Adrenal gland (tissue), 12 donors: ENCODE measurements around the gene OS9. TPM values are rescaled to one million over a fixed set of nuclear protein-coding genes. Genes with fewer than 3 reads are reported as not detected.

Source experiments
- DNase-seq, 7 donors: peaks; one replicate each; pipeline ENCODE4 v3.0.0-alpha.2; 2019 to 2020
- H3K27ac ChIP-seq, 5 donors: fragments of 200-600 bp; sonication (generic) in 4 of 5; 1 replicate in 3 of 5; 2 replicates in 2 of 5; pipeline versions ENCODE4 v1.5.1 to v1.8.0; 2016 to 2020; ENCODE audit warnings: mild to moderate bottlenecking in 1 of 5
- H3K27me3 ChIP-seq: fragments of 200-600 bp; 2 replicates; pipeline ENCODE4 v1.8.0; 2021
- H3K36me3 ChIP-seq, 2 donors: fragments of 200-600 bp; replicated peaks in 1 of 2; 1 replicate in 1 of 2; 2 replicates in 1 of 2; pipeline versions ENCODE4 v1.5.1 to v1.8.0; 2018 to 2022
- H3K4me1 ChIP-seq, 2 donors: fragments of 200-600 bp; replicated peaks in 1 of 2; 1 replicate in 1 of 2; 2 replicates in 1 of 2; pipeline versions ENCODE4 v1.5.1 to v1.8.0; 2018 to 2021
- H3K4me3 ChIP-seq, 4 donors: fragments of 200-600 bp; sonication (generic) in 3 of 4; one replicate each; pipeline ENCODE4 v1.5.1; 2016 to 2018
- H3K9me3 ChIP-seq, 3 donors: fragments of 200-600 bp; sonication (generic) in 1 of 3; replicated peaks in 1 of 3; 1 replicate in 2 of 3; 2 replicates in 1 of 3; pipeline versions ENCODE4 v1.5.1 to v1.8.0; 2016 to 2021
- CTCF ChIP-seq, 6 experiments: fragments of 450-650 bp in 4 of 6; fragments of 200-600 bp in 2 of 6; sonication (generic) in 1 of 6; IDR thresholded peaks; 1 replicate in 5 of 6; 2 replicates in 1 of 6; pipeline versions ENCODE4 v1.5.1 to v1.8.0; 2016 to 2021; ENCODE audit warnings: antibody characterized with exemption in 6 of 6, mild to moderate bottlenecking in 2 of 6, moderate library complexity in 1 of 6
- POLR2A ChIP-seq, 2 donors: fragments of 450-650 bp; IDR thresholded peaks; one replicate each; pipeline ENCODE4 v1.6.1; 2017; ENCODE audit warnings: antibody characterized with exemption in 2 of 2, mild to moderate bottlenecking in 2 of 2, moderate library complexity in 1 of 2
- WGBS, 4 donors: extraction: QIAGEN DNeasy Blood & Tissue Kit in 2 of 4; methylation state at CpG; one replicate each; pipeline versions ENCODE4 v1.1.5 to v1.1.7; 2013 to 2017; 5-methylcytosine and 5-hydroxymethylcytosine counted together
- intact Hi-C, 2 donors: fragments of 100-400 bp; cut with DNase I; formaldehyde crosslinking; loops; one replicate each; pipeline versions ENCODE4 v1.14.1 to v1.15.0; 2022 to 2023
- polyA plus RNA-seq, 3 donors: library from polyadenylated mRNA; stranded (reverse); fragments of 200-250 nt in 2 of 3; fragments of 350-450 nt in 1 of 3; fragmentation: Illumina TruSeq in 1 of 3; extraction: RNeasy Lipid Tissue Mini Kit (QIAGEN cat#74804) in 1 of 3; gene quantifications; one replicate each; pipeline ENCODE4 v1.2.3, GENCODE V29; 2013 to 2014
- total RNA-seq, 9 donors: library from RNA; depleted of rRNA in 4 of 9; stranded (reverse); fragments of >200 nt in 4 of 9; fragments of 120-200 nt in 1 of 9; fragmentation: NEBNext Ultra II Directional in 1 of 9; extraction: Animal tissue kit (Norgen Biotek cat#: 25700) in 1 of 9; gene quantifications; one replicate each; pipeline versions ENCODE4 v1.1.0 to v1.2.4, GENCODE V29; 2013 to 2023
- donor health status: healthy with polysubstance abuse.
- donor health status: Bipolar disorder and iron deficiency.
- donor health status: DM: yes; HTN: yes; CAD: no.
- donor health status: DM: no; HTN: no; CAD: no.
- donor health status: DM: no; HTN: no; CAD: no.
- donor health status: DM: yes; HTN: yes; CAD: no.

OS9 gene
- total and polyA plus RNA-seq, 12 donors: 155 to 428 (median 272) TPM

- intact Hi-C loops: no loop called here
- 79 to 86% (median 84%) methylated on average over 14 to 15 of the region's 15 CpGs for WGBS, 4 donors
- H3K4me3 ChIP-seq: peak overlapping the region in 2 of 4 donors; percentile 65 to 70
- H3K27ac ChIP-seq: peak overlapping the region in 4 of 5 donors; percentile 73 to 98 (median 94)
- peaks cover 9 to 33% of the 10 kb centered on the region in 2 donors for H3K4me1 ChIP-seq
- no peak for DNase-seq
- H3K9me3 ChIP-seq: no peaks in the 10 kb centered on the region
- TF ChIP-seq CTCF (IDR thresholded peaks at IDR 0.05) (no peak), POLR2A (IDR thresholded peaks at IDR 0.05) (no peak)
- no peaks in the 10 kb centered on the region for H3K27me3 ChIP-seq
- peaks cover 0 to 45% of the 10 kb centered on the region in 2 donors for H3K36me3 ChIP-seq
Measured at GRCh38 chr12:57750561-57751431, 56.9 kb downstream of the OS9 start.

DNA sequence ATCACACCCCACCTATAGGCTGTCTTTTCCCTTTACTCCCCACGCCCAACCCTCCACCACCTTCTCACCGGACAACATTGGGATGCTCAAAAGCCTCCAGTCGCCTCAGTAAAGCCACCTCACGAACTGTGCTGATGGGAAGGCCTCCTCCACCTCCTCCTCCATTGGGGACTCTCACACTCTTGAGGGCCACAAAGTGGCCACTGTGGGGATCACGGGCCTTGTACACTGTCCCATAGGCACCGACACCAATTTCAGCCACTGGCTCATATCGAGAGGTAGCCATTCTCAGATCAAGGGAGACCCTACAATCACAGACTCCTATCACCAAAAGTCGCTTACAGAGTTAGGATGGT lies 57.5 kb downstream of the OS9 start:
- peaks cover 8 to 33% of the 10 kb centered on the region in 2 donors for H3K4me1 ChIP-seq
- no peaks in the 10 kb centered on the region for H3K27me3 ChIP-seq
- TF ChIP-seq CTCF (IDR thresholded peaks at IDR 0.05) (no peak), POLR2A (IDR thresholded peaks at IDR 0.05) (no peak)
- peak overlapping the region; percentile 30 to 81 (median 68) for H3K4me3 ChIP-seq
- no peaks in the 10 kb centered on the region for H3K9me3 ChIP-seq
- H3K27ac ChIP-seq: peak overlapping the region; percentile 73 to 98 (median 94)
- peaks cover 0 to 43% of the 10 kb centered on the region in 2 donors for H3K36me3 ChIP-seq
- intact Hi-C loops: no loop called here
- no peak for DNase-seq
- WGBS, 4 donors: 8 to 10% (median 9%) methylated on average over 8 of the region's 8 CpGs

DNA sequence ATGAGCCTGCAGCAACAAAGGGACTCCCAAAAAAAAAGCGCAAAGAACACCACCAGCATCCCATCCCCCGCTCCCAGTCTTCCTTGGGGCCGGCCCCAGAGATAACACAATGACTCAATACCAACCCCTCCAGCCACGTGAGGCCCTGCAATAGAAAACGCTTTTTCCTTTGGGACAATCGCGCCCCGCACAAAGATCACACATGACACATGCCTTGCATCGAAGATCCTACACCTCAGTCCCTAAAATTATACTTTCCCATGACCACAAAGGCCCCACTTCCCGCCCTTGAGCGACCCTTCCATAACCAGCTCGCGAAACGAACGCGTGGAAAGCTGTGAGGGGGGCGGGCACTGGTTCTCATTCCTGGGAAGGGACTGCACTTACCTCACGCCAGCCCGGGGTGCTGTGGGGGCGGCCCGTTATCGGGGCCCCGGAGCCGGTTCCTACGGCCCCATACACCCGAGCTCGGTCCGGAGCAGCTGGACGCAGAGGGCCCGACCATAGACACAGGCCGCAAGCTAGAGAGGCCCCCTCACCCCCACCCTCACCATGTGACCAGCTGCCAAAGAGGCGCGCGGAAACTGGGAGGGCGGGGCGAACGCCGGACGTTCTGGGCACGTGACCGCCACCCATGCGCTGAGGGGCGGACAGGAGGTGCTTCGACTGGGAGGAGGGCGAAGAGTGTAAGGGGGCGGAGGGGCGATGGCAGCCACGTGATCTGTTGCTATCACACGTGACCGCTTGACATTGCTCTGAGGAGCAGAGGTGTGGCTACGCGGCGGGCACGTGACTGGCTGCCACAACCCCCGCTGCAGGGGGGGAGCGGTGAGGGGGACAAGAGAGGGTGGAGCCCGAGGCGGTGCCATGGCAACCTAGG lies 58.1 kb downstream of the OS9 start, which contains the start of gene CDK4:
Gene CDK4 (minus strand): TSS at position 523 of the 880 bp plus-strand sequence. CDS start 593 bp downstream, outside the sequence.
- Histone ChIP-seq H3K36me3 (peaks cover 0 to 37% of the 10 kb centered on the region in 2 donors), H3K4me3 (peak within 1 kb of the TSS; percentile 30 to 81 (median 68)), H3K4me1 (peaks cover 8 to 33% of the 10 kb centered on the region in 2 donors), H3K27ac (peak within 1 kb of the TSS; percentile 73 to 98 (median 94)), H3K27me3 (no peaks in the 10 kb centered on the region), H3K9me3 (no peaks in the 10 kb centered on the region)
- DNase-seq: peak; percentile 99 to 100 (median 100)
- intact Hi-C loops: no loop called here
- WGBS, 4 donors: 0 to 4% (median 0%) methylated on average over 19 to 58 of the region's 58 CpGs
- TF ChIP-seq POLR2A (IDR thresholded peaks at IDR 0.05) (peak; percentile 82 to 93), CTCF (IDR thresholded peaks at IDR 0.05) (no peak)

DNA sequence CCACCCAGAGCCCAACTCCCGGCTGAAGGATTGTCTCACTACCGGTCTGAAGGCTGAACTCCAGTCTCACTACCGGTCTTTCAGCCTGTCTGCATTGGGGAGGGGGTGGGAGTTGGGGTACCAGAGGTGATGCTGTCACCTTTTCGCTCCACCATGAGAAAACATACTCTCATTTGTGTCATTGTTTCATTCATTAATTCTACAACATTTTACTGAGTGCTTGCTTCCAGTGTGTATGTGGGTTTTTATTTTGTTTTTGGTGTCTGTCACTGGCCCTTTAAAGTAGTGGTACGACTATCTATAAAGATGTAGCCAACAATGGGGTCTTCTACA lies 58.7 kb downstream of the OS9 start:
- intact Hi-C loops: no loop called here
- H3K4me1 ChIP-seq: peaks cover 8 to 33% of the 10 kb centered on the region in 2 donors
- H3K4me3 ChIP-seq: peak overlapping the region in 1 of 4 donors; percentile 18
- H3K36me3 ChIP-seq: peaks cover 0 to 36% of the 10 kb centered on the region in 2 donors
- 0 to 4% (median 2%) methylated on average over 3 to 5 of the region's 5 CpGs for WGBS, 4 donors
- H3K27ac ChIP-seq: peak overlapping the region in 4 of 5 donors; percentile 5 to 98 (median 74)
- no peak for TF ChIP-seq CTCF (IDR thresholded peaks at IDR 0.05)
- no peak for TF ChIP-seq POLR2A (IDR thresholded peaks at IDR 0.05)
- no peak for DNase-seq
- H3K9me3 ChIP-seq: no peaks in the 10 kb centered on the region
- no peaks in the 10 kb centered on the region for H3K27me3 ChIP-seq
